Suppressor macrophage treated with lipopolysaccharide for 4 hours (primary cell): ENCODE results near the gene HELZ2.

ENCODE experiments used
- DNase-seq: peaks from one replicate; pipeline ENCODE4 v3.0.0-alpha.2; 2020

Gene HELZ2

DNA sequence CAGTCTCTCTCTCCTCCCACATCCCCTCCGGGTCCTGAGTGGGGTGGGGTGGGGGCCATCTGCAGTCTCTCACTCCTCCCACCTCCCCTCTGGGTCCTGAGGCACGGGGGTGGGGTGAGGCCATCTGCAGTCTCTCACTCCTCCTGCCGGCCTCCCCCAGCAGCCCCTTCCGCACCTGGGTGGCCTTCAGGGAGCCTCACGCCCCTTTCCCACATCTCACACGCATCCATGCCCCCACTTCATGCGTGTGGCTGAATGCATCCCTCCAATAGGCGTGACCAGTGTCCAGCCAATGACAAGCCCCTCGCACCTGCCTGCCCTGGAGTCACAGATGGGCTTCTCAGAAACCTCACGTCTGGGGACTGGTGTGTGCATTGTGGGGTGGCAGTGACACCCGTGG, 25.5 kb downstream of the HELZ2 start:
- no peak for DNase-seq

DNA sequence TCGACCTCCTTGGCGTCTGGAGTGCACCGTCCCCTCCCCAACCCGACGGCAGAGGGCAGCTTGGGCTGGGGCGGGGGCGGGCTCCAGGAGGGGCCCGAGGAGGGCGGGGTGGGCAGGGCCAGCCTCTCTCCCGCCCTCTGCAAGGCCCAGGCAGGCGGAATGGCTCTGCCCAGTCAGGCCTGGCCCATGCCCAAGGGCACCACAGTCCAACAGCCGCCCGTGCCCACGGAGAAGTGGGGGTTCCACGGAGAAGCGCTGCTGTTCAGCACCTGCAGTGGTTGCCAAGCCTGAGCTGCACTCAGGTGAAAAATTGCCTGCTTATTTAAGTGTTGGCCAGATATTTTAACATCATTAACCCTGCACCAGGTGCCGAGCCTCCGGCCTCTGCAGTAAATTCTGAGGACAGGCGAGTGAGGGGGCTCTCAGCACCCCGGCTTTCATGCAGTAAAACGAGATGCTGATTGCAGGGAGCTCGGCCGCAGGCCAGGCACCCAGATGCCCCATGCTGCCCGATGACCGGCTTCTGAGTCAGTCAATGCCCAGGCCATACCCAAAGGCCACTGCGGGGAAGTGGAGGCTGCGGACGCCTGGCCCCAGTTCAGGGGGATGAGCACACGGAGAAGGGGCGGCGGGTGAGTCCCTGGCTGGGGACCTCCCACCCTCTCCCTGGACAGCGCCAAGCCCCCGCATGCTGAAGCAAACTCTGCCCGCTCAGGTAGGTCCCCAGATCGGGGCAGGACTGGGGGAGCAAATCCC, 26.1 kb downstream of the HELZ2 start, which contains the start of gene SRMS:
TSS of gene SRMS (minus strand) at position 25 of the 756 bp plus-strand sequence. CDS start 286 bp downstream, outside the sequence.
- DNase-seq, result no peak

DNA sequence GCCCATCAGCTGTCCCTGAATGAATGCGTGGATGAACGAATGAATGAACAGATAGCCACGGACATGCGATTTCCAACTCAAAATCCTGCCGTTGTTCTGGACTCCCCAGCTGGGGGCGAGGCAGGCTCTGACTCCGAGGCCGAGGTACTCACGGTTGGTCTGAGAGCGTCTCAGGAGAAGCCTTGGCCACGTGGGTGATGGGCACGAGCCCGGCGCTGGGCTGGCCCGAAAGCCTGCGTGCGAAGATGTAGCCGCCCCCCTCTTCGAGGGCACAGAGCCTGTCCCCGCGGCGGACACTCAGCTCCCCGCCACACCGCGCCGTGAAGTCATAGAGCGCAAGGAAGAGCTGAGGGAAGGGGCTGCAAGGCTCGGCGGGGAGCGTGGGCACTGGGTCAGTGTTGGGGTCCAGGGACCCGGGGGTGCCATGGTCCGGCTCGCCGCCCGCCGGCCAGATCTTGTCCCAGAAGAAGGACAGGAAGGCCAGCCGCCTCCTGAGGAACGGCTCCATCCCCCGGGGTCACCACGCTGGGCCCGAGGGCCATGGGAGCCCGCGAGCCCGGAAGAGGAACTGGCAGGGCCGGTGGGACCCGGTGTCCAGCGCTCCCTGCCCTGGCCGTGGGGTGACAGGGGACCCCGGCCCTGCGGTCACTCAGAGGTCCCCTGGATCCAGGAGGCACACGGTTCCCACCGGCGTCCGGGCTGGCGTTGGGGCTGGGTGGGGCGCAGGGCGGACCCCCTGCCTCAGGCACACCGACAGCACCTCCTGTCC, 26.9 kb downstream of the HELZ2 start:
- DNase-seq, result no peak

DNA sequence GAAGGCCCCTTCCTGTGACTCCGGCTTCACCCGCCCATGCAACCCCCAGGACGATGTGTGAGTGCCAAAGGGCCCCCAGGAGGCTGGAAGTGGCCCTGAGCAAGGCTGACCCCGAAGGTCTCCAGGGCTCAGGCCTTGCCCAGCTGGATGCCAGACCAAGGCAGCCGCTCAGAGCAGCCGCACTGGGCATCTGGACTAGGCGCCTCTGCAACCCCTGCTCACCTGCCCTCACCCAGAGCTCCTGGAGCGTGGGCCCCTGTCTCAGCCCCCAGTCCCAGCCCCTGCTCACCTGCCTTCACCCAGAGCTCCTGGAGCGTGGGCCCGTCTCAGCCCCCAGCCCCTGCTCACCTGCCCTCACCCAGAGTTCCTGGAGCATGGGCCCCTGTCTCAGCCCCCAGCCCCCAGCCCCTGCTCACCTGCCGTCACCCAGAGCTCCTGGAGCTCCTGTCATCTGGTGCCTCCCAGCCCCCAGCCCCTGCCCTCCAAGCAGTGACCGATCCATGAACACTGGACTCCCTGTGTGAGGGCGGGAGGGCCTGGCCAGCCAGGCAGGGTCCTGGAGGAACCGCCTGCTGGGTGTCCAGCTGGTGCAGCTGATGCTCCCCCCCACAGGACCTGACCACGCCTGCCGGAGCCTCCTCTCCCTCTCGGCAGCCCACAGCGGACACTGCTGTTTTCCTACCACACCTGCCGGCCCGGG, 27.6 kb downstream of the HELZ2 start:
- DNase-seq, result no peak

GRCh38 chr20:63545814-63546213, 28.2 kb downstream of the HELZ2 start:
- DNase-seq, result no peak

- DNase-seq, result no peak
Measured at GRCh38 chr20:63544958-63545516, 29.0 kb downstream of the HELZ2 start.

DNA sequence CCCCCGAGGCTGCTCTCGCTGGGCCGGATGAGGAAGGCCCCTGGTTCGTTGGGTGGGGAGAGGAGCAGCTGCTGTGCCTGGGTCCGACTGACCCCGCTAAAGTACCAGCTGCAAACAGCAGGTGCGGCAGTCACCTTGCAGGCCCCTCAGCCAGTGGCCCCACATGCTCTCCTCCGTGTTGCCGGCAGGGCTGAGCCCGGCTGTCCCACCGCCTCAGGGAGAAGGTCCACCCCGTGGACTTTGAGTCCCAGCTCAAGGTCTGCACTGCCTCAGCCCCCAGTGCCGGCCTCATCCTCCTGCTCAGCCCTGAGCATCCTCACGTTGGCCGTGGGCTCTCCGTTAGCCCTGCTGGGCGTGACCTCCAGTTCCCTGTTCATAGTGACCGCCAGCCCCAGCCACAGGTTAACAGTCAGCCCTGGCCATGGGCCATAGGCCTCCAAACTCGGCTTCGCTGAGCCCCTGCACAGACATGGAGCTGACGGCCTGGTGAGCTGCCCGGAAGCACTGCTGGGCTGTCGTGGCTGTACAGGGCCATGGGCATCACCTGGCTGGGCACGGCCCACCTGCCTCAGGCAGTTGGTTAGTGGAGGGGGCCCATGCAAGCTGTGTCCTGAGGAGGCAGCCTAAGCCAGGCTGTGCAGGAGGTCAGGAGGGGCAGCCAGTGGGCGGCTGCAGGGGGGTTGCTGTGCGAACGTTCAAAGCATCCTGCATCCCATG, 29.6 kb downstream of the HELZ2 start:
- no peak for DNase-seq

- DNase-seq, result no peak
Measured at GRCh38 chr20:63543733-63544132, 30.3 kb downstream of the HELZ2 start.

- no peak for DNase-seq
Measured at GRCh38 chr20:63543131-63543530, 30.9 kb downstream of the HELZ2 start.

GRCh38 chr20:63542696-63543095, 31.3 kb downstream of the HELZ2 start:
- DNase-seq, result no peak

DNA sequence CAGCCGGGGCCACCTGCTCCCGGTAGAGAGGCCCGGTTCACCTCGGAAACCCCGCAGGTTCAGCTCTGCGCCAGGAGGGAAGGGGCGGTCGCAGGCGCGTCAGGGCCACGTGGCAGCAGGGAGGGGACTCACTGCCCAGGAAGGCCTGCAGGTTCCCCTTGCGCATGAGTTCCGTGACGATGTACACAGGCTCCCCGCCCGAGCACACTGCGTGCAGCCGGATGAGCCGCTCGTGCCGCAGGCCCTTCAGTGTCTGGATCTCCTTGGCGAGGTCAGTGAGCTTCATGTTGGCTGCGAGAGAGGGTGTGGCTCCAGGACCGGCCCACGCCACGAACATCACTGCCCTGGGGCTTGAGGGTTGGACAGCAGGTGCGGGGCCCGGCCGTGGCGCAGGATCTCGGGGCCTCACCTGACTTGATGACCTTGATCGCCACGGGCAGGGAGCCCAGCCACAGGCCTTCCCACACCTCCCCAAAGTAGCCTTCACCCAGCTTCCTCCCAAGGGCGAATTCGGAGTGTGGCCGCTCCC, 31.9 kb downstream of the HELZ2 start:
- no peak for DNase-seq

GRCh38 chr20:63541371-63541770, 32.7 kb downstream of the HELZ2 start:
- no peak for DNase-seq

DNA sequence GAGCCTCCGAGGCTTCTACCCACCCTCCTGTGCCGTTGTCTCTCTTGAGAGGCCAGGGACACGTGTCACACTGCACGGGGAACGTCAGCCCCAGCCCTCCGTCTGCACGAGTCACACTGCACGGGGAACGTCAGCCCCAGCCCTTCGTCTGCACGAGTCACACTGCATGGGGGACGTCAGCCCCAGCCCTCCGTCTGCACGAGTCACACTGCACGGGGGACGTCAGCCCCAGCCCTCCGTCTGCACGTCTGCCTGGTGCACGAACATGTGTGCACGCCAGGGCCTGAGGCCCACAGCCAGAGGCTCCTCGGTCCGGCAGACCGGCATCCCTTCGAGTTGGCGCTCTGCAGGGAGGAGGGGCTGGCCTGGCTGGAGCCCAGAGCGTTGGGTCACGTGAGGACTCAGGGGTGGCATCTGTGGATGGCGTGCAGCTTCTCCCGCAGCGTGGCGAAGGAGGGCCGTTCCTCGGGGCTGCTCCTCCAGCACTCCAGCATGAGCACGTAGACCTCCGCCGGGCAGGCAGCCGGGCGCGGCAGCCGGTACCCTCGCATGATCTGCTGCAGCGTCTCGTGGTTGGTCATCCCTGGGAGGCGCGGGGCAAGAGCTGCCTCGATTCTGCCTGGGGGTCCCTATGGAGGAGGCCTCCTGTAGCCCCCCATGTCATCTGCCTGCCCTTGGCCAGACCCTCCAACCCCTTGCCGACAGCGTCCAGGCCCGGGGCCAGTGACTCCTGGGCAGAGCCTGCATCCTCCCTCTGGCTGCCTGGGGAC, 33.4 kb downstream of the HELZ2 start:
- peak; percentile 35 for DNase-seq

DNA sequence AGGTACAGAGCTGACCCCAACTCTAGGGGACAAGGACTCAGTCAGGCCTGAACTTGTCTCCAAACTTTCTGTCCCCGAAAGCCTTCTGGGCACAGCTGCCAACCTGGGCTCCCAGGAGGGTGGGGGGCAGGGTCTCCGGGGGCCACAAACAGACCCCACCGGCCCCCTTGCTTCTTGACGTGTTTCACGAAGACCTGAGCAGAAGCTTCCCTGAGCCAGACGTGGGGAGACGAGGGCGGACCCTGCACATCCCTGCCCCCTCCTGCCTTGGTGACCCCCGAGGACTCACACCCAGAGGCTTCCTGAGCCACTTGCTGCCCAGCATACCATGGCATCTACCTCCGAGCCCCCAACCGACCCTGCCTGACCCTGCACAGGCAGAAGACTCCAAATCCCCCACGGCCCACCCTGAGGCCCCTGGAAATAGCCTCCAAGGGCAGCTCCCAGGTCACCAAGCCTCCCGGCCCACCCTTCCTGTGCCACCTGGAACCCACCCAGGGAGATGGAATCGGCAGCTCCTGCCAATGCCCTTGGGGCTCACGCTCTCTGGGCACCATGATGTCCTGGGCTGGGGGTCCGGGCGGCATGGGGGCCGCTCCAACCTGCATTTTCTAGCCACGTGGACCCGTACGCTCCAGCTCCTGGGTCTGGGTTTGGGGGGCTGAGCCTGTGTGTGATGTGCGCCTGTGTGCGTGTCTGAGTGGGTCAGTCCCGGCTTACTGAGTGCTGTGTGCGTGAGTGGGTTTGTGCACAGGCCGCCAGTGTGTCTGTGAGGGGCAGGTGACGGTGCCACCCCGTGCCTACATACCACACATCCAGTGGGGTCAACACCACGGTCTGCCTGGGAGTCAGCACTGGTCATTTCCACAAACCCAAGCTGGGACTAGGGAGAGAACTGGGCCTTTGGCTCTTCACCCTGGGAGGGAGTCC, 34.3 kb downstream of the HELZ2 start:
- DNase-seq, result no peak

DNA sequence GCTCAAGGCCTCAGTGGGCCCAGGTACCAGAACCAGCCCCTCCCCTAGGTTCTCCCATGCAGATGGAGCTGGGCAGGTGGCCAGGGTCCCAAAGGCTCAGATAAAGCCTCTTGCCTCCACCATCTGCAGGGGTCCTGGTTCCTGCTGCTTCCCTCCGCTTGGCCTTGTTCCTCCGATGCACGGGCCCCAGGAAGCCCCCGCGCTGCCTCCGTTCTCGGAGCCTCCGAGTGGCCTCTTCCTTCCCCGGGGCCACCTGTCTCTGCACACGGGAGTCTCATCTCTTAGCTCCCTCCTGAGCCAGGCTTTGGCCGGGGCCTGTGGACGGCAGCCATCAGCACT, 35.0 kb downstream of the HELZ2 start:
- DNase-seq, result no peak

- peak; percentile 59 for DNase-seq
Measured at GRCh38 chr20:63538204-63539091, 35.6 kb downstream of the HELZ2 start.

GRCh38 chr20:63537525-63538203, 36.4 kb downstream of the HELZ2 start:
- DNase-seq, result peak; percentile 99

GRCh38 chr20:63536997-63537524, 37.0 kb downstream of the HELZ2 start, which contains the start of gene PTK6:
TSS of gene PTK6 (minus strand) at chr20:63537376. CDS start at chr20:63537314, 62 bp downstream.
- DNase-seq, result peak; percentile 81
